K562 (cell line): Measurements from ENCODE around the gene SEC31A. TPM values are rescaled to one million over a fixed set of nuclear protein-coding genes. Genes with fewer than 3 reads are reported as not detected.

ENCODE experiments used
- ATAC-seq: fragments of 200-7000 bp; cut with Tn5 transposase; 3 replicates; pipeline ENCODE4 v1.9.1; 2020; ENCODE audit warnings: moderate library complexity
- BruUV-seq: library from RNA; stranded (reverse); fragments of 400-500 nt; replicated peaks from 2 replicates; lab custom pipeline; 2021; lab: Mats Ljungman, UMichigan
- CTCF ChIA-PET: fragments of 300-600 bp; formaldehyde crosslinking; extraction: SDS; loops from one replicate; lab custom pipeline; 2021; ENCODE audit warnings: low intra/inter-chr PET ratio; lab: Yijun Ruan, JAX
- POLR2A ChIA-PET: fragments of 300-600, 350-650 bp; sonication (Branson Sonifier 250); formaldehyde crosslinking; extraction: SDS; loops from one replicate; lab custom pipeline; 2021; ENCODE audit warnings: antibody characterized with exemption, inconsistent platforms; lab: Yijun Ruan, JAX
- DNase-seq, 4 experiments: peaks; one replicate each; pipeline versions ENCODE4 v3.0.0 to v3.0.0-alpha.2; 2011 to 2018; ENCODE audit warnings: low spot score in 3 of 4, mixed read lengths in 3 of 4; ENCODE audit errors: extremely low read depth in 1 of 4
- FAIRE-seq: peaks from 2 replicates; lab custom pipeline; 2011; peaks lifted over from hg19 to GRCh38; lab: Jason Lieb, UNC
- H2AFZ ChIP-seq: 2 replicates; pipeline ENCODE4 v1.6.0; 2011; ENCODE audit warnings: low read depth, low read length, control low read depth, inconsistent platforms
- H3K27ac ChIP-seq: fragments of 200-600 bp; 3 replicates; pipeline ENCODE4 v1.8.0; 2011; ENCODE audit warnings: low read depth, mild to moderate bottlenecking, control low read depth, inconsistent platforms, low read length, moderate library complexity, mixed read lengths; ENCODE audit errors: extremely low read depth
- H3K27me3 ChIP-seq, 2 experiments: fragments of 300-600 bp in 1 of 2; 2 replicates in 1 of 2; 3 replicates in 1 of 2; pipeline versions ENCODE4 v1.6.0 to v1.8.0; 2011; ENCODE audit warnings: inconsistent platforms in 2 of 2, low read length in 2 of 2, mild to moderate bottlenecking in 1 of 2, mixed read lengths in 1 of 2, moderate library complexity in 1 of 2; ENCODE audit not compliant: control insufficient read depth in 2 of 2, insufficient read depth in 2 of 2
- H3K36me3 ChIP-seq: fragments of 300-600 bp; 3 replicates; pipeline ENCODE4 v1.8.0; 2011; ENCODE audit warnings: mild to moderate bottlenecking, low read length, inconsistent platforms; ENCODE audit not compliant: control insufficient read depth, insufficient read depth
- H3K4me1 ChIP-seq, 2 experiments: fragments of 200-600 bp in 1 of 2; replicated peaks in 1 of 2; 2 replicates in 1 of 2; 3 replicates in 1 of 2; pipeline versions ENCODE4 v1.5.1 to v1.8.0; 2011; ENCODE audit warnings: inconsistent platforms in 2 of 2, low read length in 2 of 2, mild to moderate bottlenecking in 1 of 2, mixed read lengths in 1 of 2, moderate library complexity in 1 of 2; ENCODE audit not compliant: control insufficient read depth in 2 of 2, insufficient read depth in 2 of 2
- H3K4me2 ChIP-seq: 2 replicates; pipeline ENCODE4 v1.6.1; 2011; ENCODE audit warnings: low read length, control low read depth, inconsistent platforms, mixed read lengths; ENCODE audit not compliant: insufficient read depth
- H3K4me3 ChIP-seq: fragments of 200-600 bp; sonication (generic), shearing (Covaris generic); 2 replicates; pipeline ENCODE4 v1.5.1; 2016; ENCODE audit warnings: control low read depth, inconsistent platforms
- H3K79me2 ChIP-seq: fragments of 200-600 bp; 3 replicates; pipeline ENCODE4 v1.8.0; 2011; ENCODE audit warnings: low read length, inconsistent platforms; ENCODE audit not compliant: control insufficient read depth, insufficient read depth
- H3K9ac ChIP-seq, 2 experiments: 2 replicates each; pipeline versions ENCODE4 v1.6.0 to v1.6.1; 2011; ENCODE audit warnings: low read depth in 2 of 2, low read length in 2 of 2, control low read depth in 1 of 2, inconsistent platforms in 1 of 2, mild to moderate bottlenecking in 1 of 2, mixed read lengths in 1 of 2; ENCODE audit not compliant: insufficient read depth in 1 of 2
- H3K9me1 ChIP-seq: one replicate; pipeline ENCODE4 v1.6.0; 2011; ENCODE audit warnings: inconsistent platforms, mild to moderate bottlenecking, low read length, moderate library complexity; ENCODE audit not compliant: control insufficient read depth, insufficient read depth
- H3K9me3 ChIP-seq: replicated peaks from 2 replicates; pipeline ENCODE4 v1.5.1; 2011; ENCODE audit warnings: low read depth, low read length, inconsistent platforms; ENCODE audit not compliant: control insufficient read depth, insufficient read depth
- H4K20me1 ChIP-seq: replicated peaks from 2 replicates; pipeline ENCODE4 v1.6.1; 2011; ENCODE audit warnings: low read length, inconsistent platforms, mixed read lengths; ENCODE audit not compliant: control insufficient read depth, insufficient read depth
- HCFC1 ChIP-seq: IDR thresholded peaks from 2 replicates; pipeline ENCODE4 v1.6.1; 2012; ENCODE audit warnings: low read depth, low read length, improper control_type of control experiment
- HDGF ChIP-seq: fragments of 450-650 bp; IDR thresholded peaks from 2 replicates; pipeline ENCODE4 v1.6.1; 2016
- HOXB6 ChIP-seq: fragments of 250-450 bp; sonication (Bioruptor Pico); IDR thresholded peaks from 2 replicates; pipeline ENCODE4 v1.5.1; 2022; ENCODE audit warnings: mild to moderate bottlenecking, borderline replicate concordance
- JUND ChIP-seq, 2 experiments: IDR thresholded peaks; 2 replicates in 1 of 2; 3 replicates in 1 of 2; pipeline ENCODE4 v1.6.1; 2011; ENCODE audit warnings: borderline replicate concordance in 2 of 2, low read depth in 2 of 2, low read length in 2 of 2, improper control_type of control experiment in 1 of 2, missing biosample characterization in 1 of 2, missing genetic modification characterization in 1 of 2, missing genetic modification reagents in 1 of 2
- NR2C1 ChIP-seq, 2 experiments: fragments of 450-650 bp; IDR thresholded peaks; 2 replicates each; pipeline ENCODE4 v1.6.1; 2017; ENCODE audit warnings: mild to moderate bottlenecking in 2 of 2, antibody characterized with exemption in 1 of 2, inconsistent platforms in 1 of 2, missing compliant biosample characterization in 1 of 2, missing genetic modification characterization in 1 of 2
- PHF21A ChIP-seq: fragments of 450-650 bp; IDR thresholded peaks from 2 replicates; pipeline ENCODE4 v1.6.1; 2017; ENCODE audit warnings: low read depth, borderline replicate concordance
- RB1 ChIP-seq: fragments of 450-650 bp; IDR thresholded peaks from 2 replicates; pipeline ENCODE4 v1.6.1; 2017; ENCODE audit warnings: low read depth, mild to moderate bottlenecking
- SREBF1 ChIP-seq: fragments of 150-350 bp; IDR thresholded peaks from 2 replicates; pipeline ENCODE4 v1.6.1; 2014; ENCODE audit warnings: antibody characterized with exemption, low read depth, low read length, borderline replicate concordance
- ZBTB33 ChIP-seq: sonication (generic); formaldehyde crosslinking; IDR thresholded peaks from 2 replicates; pipeline ENCODE4 v1.8.1; 2023; ENCODE audit warnings: mild to moderate bottlenecking, missing genetic modification reagents
- ZNF512 ChIP-seq: IDR thresholded peaks from 2 replicates; pipeline ENCODE4 v1.6.1; 2016; ENCODE audit warnings: missing genetic modification characterization, missing compliant biosample characterization
- ZNF75A ChIP-seq: fragments of 450-650 bp; formaldehyde crosslinking; IDR thresholded peaks from 2 replicates; pipeline ENCODE4 v1.4.0; 2020; ENCODE audit warnings: mild to moderate bottlenecking
- ZNF764 ChIP-seq: fragments of 250-450 bp; sonication (Bioruptor Pico); IDR thresholded peaks from 2 replicates; pipeline ENCODE4 v1.4.0; 2020; ENCODE audit warnings: low read depth, mild to moderate bottlenecking, moderate library complexity
- WGBS: fragments of 100-300 bp; shearing (Covaris generic); methylation state at CpG from one replicate; pipeline ENCODE4 v1.1.6; 2016; ENCODE audit warnings: low coverage, mixed read lengths; ENCODE audit not compliant: insufficient coverage; ENCODE audit errors: missing lambda C conversion rate; 5-methylcytosine and 5-hydroxymethylcytosine counted together
- in situ Hi-C: fragments of 300-500 bp; cut with MboI; formaldehyde crosslinking; loops from 4 replicates; pipeline ENCODE4 v1.15.0; 2018; ENCODE audit warnings: inconsistent platforms, mixed read lengths
- intact Hi-C: fragments of 100-400 bp; cut with micrococcal nuclease; formaldehyde crosslinking; loops from 2 replicates; pipeline ENCODE4 v1.14.2; 2022
- polyA plus RNA-seq, 8 experiments: library from polyadenylated mRNA; depleted of rRNA in 4 of 8; stranded (reverse) in 5 of 8; unstranded in 3 of 8; fragments of >200 nt; fragmentation: Nextera tagmentation in 2 of 8; fragmentation: Illumina TruSeq in 1 of 8; extraction: Ambion mirVana in 2 of 8; extraction: Trizol in 1 of 8; gene quantifications; 2 replicates each; pipeline versions ENCODE4 v1.2.1 to v1.2.3, GENCODE V29; 2011 to 2014; ENCODE audit warnings: inconsistent platforms in 1 of 8, missing spikeins in 1 of 8
- total RNA-seq, 7 experiments: library from RNA; depleted of rRNA in 6 of 7; stranded (reverse); fragments of >200 nt in 6 of 7; fragmentation: Illumina TruSeq in 2 of 7; extraction: Trizol in 2 of 7; gene quantifications; 2 replicates each; pipeline versions ENCODE4 v1.2.1 to v1.2.3, GENCODE V29; 2011 to 2021; ENCODE audit warnings: low replicate concordance in 1 of 7
- TF ChIP-seq, protein P1 (sequence below): fragments of 450-650 bp; IDR thresholded peaks from 2 replicates; pipeline ENCODE4 v1.6.1; 2014; ENCODE audit warnings: low read depth, mild to moderate bottlenecking, moderate library complexity, borderline replicate concordance
- TF ChIP-seq, protein P2 (sequence below): fragments of 250-450 bp; sonication (Bioruptor Pico); IDR thresholded peaks from 2 replicates; pipeline ENCODE4 v1.5.0; 2021
- TF ChIP-seq, protein P3 (sequence below): fragments of 450-650 bp; formaldehyde crosslinking; IDR thresholded peaks from 2 replicates; pipeline ENCODE4 v1.4.0; 2022; ENCODE audit warnings: missing genetic modification characterization

Gene SEC31A
- total and polyA plus RNA-seq, 9 of the 15 experiments (the other 6 are each of a cell fraction or from before 2014, with no cell fraction given) = 78.9 to 241 (median 173) TPM

GRCh38 chr4:82864336-82864979 is 26.5 kb downstream of the SEC31A start:
- FAIRE-seq (no peak), ATAC-seq (no peak), DNase-seq (no peak)
- H3K4me1 ChIP-seq = no peaks in the 10 kb centered on the region
- no peaks in the 10 kb centered on the region for H3K9me1 ChIP-seq
- peaks cover 4% of the 10 kb centered on the region; the same call in 1 of the 2 replicates for H4K20me1 ChIP-seq
- H3K9me3 ChIP-seq = no peaks in the 10 kb centered on the region
- ChIA-PET CTCF (no interaction called here), POLR2A (interaction anchor here (1.0 kb wide), 1 partner anchor 8 kb away, joined by 3 read pairs; no protein-coding TSS in a partner anchor)
- no peak overlapping the region for H3K9ac ChIP-seq
- H3K4me3 ChIP-seq = no peak overlapping the region
- H3K27ac ChIP-seq = no peak overlapping the region
- H3K4me2 ChIP-seq = no peak overlapping the region
- H3K36me3 ChIP-seq = peaks cover 82% of the 10 kb centered on the region
- 96% methylated on average over 6 of the region's 6 CpGs for WGBS
- no peaks in the 10 kb centered on the region for H3K27me3 ChIP-seq
- H3K79me2 ChIP-seq = no peaks in the 10 kb centered on the region; the same call in 2 of the 3 replicates
- intact Hi-C loops (no loop called here), in situ Hi-C loops (no loop called here)
- H2AFZ ChIP-seq = no peak overlapping the region
- BruUV-seq = no TSS peak
- TF ChIP-seq, protein P1, sequence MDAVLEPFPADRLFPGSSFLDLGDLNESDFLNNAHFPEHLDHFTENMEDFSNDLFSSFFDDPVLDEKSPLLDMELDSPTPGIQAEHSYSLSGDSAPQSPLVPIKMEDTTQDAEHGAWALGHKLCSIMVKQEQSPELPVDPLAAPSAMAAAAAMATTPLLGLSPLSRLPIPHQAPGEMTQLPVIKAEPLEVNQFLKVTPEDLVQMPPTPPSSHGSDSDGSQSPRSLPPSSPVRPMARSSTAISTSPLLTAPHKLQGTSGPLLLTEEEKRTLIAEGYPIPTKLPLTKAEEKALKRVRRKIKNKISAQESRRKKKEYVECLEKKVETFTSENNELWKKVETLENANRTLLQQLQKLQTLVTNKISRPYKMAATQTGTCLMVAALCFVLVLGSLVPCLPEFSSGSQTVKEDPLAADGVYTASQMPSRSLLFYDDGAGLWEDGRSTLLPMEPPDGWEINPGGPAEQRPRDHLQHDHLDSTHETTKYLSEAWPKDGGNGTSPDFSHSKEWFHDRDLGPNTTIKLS = no peak
- TF ChIP-seq ZNF75A (CRISPR knock-in tag) (no peak), PHF21A (no peak), ZNF764 (no peak), ZBTB33 (CRISPR knock-in tag) (no peak), RB1 (no peak), JUND (IDR thresholded peaks at IDR 0.05; ENCODE audit: borderline replicate concordance, low read depth, low read length) (no peak), JUND (tag; IDR thresholded peaks at IDR 0.05; ENCODE audit: borderline replicate concordance, low read depth, low read length) (no peak), NR2C1 (IDR thresholded peaks at IDR 0.05) (no peak), NR2C1 (tag; IDR thresholded peaks at IDR 0.05) (no peak), ZNF512 (tag) (no peak), SREBF1 (no peak), HCFC1 (no peak), HOXB6 (CRISPR knock-in tag) (no peak), HDGF (no peak)
- TF ChIP-seq, protein P2, sequence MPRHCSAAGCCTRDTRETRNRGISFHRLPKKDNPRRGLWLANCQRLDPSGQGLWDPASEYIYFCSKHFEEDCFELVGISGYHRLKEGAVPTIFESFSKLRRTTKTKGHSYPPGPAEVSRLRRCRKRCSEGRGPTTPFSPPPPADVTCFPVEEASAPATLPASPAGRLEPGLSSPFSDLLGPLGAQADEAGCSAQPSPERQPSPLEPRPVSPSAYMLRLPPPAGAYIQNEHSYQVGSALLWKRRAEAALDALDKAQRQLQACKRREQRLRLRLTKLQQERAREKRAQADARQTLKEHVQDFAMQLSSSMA (CRISPR knock-in tag) = no peak
- TF ChIP-seq, protein P3, sequence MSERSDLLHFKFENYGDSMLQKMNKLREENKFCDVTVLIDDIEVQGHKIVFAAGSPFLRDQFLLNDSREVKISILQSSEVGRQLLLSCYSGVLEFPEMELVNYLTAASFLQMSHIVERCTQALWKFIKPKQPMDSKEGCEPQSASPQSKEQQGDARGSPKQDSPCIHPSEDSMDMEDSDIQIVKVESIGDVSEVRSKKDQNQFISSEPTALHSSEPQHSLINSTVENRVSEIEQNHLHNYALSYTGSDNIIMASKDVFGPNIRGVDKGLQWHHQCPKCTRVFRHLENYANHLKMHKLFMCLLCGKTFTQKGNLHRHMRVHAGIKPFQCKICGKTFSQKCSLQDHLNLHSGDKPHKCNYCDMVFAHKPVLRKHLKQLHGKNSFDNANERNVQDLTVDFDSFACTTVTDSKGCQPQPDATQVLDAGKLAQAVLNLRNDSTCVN (CRISPR knock-in tag) = no peak
